Sigmoid colon (tissue), 4 donors: ENCODE data around the gene KRT80.

Experiments
- CTCF ChIP-seq, 4 experiments: fragments of 450-650 bp in 3 of 4; fragments of 200-600 bp in 1 of 4; IDR thresholded peaks; one replicate each; pipeline ENCODE4 v1.5.1; 2016 to 2019; ENCODE audit warnings: antibody characterized with exemption in 4 of 4, mild to moderate bottlenecking in 3 of 4, moderate library complexity in 2 of 4
- EP300 ChIP-seq, 4 donors: sonication (generic); formaldehyde crosslinking; IDR thresholded peaks; one replicate each; pipeline ENCODE4 v1.6.1; 2017; ENCODE audit warnings: antibody characterized with exemption in 4 of 4
- POLR2A ChIP-seq, 2 donors: fragments of 450-650 bp; IDR thresholded peaks; one replicate each; pipeline ENCODE4 v1.6.1; 2016; ENCODE audit warnings: antibody characterized with exemption in 2 of 2, mild to moderate bottlenecking in 2 of 2, moderate library complexity in 2 of 2

- TF ChIP-seq EP300 (IDR thresholded peaks at IDR 0.05) (no peak), CTCF (IDR thresholded peaks at IDR 0.05) (no peak), POLR2A (IDR thresholded peaks at IDR 0.05) (no peak)
Observed at GRCh38 chr12:52234223-52234810, 42.5 kb upstream of the KRT80 start.
